NCI-H2227 treated with DMSO at 0.1 percent for 48 hours (cell line): ENCODE data around the gene ERICH2.

Experiments used
- DNase-seq: peaks from one replicate; lab custom pipeline; 2025; lab: John Stamatoyannopoulos, UW

Gene ERICH2

DNA sequence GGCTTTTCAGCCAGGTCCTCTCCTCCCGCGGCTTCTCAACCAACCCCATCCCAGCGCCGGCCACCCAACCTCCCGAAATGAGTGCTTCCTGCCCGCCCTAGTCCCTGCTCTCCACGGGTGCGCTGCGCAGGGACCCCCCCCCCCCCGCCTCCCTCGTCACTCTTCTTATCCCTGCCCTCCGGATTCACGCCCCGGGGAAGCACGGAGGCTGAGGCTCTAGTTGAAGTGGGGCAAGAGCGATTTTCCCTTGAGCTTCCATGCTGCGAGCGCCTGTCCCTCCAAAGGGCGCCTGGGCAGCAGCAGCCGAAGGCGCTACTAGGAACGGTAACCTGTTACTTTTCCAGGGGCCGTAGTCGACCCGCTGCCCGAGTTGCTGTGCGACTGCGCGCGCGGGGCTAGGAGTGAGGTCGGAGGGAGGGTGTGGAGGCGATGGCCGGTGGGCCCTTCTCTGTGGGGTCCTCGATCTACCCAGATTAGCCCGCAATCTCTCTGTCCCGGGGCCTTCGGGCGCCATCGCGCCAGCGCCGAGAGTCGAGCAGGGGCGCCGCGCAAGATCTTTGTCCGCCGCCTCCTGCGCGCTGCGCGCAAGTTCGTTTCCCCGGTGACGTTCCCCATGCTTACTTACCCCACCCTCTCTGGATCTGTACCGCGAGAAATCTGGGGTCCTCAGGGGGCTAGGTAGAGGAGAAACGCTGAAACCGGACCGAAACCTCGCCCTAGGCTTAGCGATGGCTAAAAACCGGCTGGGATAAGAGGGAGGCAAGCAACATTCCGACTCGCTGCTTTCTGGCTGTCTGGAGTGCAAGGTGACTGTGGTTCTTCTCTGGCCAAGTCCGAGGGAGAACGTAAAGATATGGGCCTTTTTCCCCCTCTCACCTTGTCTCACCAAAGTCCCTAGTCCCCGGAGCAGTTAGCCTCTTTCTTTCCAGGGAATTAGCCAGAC, 47.2 kb downstream of the ERICH2 start:
- DNase-seq: peak; percentile 64

- DNase-seq: no peak
Observed at GRCh38 chr2:170818036-170818751, 48.0 kb downstream of the ERICH2 start.

- no peak for DNase-seq
Observed at GRCh38 chr2:170818752-170819470, 48.7 kb downstream of the ERICH2 start.

DNA sequence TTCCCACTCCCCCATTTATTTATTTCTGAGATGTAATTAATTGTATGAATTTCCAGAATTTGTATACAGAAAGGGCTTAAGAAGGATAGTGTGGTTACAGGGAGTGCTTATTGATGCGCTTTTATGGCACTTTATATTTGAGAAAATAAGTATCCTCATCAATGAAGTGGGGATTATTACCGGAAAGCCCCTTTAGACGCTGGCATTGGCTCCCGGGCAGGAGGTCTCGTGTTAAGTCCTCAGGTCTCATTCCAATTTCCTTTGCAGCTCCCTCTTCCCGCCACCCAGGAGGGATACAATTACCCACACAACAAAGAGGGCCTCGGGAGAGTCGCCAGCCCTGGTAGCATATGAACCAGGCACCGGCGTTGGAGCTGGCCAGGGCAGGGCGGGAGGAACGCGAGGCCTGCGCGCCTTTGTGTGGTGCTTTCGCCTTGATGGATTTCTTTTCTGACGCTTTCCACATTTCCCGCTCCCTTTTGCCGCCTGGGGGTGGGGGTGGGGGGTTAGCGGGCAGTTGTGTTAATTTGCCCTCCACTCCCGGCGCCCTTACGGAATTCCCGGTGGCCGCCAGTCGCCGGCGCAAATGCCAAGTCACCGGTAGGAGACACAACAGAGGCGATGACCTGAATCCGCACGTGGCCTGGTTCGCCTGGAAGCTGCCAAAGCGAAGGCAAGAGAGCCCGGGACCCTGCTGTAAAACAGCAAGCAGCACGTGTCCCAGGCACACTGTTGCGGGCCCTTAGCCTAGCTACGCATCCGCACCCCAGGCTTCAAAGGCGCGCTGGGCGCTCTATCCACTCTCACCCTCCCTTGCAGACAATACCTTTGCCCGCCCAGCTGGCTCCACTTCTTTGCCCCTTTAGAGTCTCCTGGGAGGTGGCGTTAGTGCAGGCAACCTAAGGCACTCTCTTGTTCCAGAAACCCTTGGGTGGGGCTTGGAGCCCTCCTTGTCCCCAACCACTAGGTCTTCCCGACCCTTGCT, 49.8 kb downstream of the ERICH2 start:
- DNase-seq: no peak

GRCh38 chr2:170820757-170821530, 50.8 kb downstream of the ERICH2 start:
- DNase-seq: no peak

DNA sequence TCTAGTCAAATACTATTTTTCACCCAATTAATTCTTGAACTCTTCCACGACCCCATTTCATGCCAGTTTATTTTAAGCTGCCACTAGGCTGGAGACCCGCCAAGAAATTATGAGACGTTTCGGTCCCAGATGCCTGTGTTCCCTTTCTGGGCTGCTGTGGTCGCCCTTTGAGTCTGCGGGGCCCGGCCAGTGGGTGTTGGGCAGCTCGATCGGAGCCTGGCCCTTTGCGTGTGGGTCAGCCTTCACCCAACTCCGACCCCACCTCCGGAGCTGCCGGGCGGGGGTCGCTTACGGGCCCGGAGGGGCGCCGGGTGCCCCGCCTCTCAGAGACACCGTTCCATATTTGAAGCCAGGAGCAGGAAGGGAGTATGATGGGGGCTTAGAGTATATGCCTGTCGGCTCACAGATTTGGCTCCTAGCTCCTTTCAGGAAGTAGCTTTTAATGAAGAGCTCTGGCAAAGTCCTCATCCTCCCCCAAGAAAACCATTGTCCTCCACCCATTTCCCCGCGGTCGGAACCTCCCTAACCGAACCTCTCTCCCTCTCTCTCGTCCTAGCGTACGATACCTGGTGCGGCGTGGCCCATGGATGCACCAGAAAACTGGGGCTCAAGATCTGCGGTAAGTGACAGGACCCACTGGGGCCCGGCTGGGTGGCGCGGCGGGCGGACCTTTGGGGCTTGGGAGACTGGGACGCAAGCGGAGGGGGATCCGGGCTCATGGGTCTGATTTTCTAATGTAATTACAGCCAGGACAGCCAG, 51.5 kb downstream of the ERICH2 start:
- DNase-seq: no peak

GRCh38 chr2:170822290-170823087, 52.3 kb downstream of the ERICH2 start:
- DNase-seq: no peak

GRCh38 chr2:170823088-170823897, 53.1 kb downstream of the ERICH2 start:
- DNase-seq: no peak

DNA sequence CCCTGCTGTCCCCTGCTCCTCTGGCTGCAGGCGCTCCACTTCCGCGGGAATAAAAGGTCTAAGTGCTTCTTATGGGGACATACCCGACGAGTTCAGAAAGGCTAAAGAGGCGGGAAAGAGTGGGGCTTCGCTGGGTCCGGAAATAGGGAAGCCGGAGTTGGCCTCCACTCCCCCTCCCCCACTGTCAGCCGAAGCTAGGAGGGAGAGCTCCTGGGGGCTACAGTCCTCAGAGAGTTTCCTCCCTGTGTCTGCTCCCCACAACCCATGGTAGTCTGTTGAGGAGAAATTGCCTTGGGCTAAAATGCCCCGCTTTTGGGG, 53.7 kb downstream of the ERICH2 start:
- DNase-seq: no peak

DNA sequence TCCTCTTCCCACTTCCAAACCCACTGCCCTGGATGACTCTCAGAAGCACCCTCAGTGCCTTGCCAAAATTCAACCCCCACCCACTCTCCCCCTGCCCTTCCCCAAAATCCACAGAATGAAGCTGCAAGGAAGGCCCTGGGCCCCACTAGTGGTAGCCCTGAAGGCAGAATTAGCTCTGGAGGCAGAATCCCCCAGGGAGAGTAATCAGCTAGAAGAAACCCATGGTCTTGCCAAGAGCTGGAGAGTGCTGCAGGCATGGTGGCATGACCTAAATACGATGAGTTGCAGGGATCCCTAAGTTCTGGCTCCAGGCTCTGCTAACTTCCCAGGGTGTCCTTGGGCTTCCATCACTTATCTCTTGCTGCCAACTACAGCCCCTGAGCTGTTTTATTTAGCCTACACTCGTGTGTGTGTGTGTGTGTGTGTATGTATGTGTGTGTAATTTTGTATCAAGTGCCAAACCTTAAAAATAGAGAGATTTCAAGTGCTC, 54.4 kb downstream of the ERICH2 start:
- DNase-seq: no peak

- DNase-seq: no peak
Observed at GRCh38 chr2:170827841-170828532, 57.8 kb downstream of the ERICH2 start.

DNA sequence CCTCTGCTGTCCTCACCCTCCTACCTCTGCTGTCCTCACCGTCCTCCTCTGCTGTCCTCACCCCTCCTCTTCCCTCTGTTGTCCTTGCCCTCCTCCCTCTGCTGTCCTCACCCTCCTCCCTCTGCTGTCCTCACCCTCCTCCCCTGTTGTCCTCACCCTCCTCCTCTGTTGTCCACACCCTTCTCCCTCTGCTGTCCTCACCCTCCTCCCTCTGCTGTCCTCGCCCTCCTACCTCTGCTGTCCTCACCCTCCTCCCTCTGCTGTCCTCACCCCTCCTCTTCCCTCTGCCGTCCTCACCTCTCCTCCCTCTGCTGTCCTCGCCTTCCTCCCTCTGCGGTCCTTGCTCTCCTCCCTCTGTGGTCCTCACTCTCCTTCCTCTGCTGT, 58.3 kb downstream of the ERICH2 start:
- no peak for DNase-seq

GRCh38 chr2:170829036-170829435, 58.9 kb downstream of the ERICH2 start:
- DNase-seq: no peak

DNA sequence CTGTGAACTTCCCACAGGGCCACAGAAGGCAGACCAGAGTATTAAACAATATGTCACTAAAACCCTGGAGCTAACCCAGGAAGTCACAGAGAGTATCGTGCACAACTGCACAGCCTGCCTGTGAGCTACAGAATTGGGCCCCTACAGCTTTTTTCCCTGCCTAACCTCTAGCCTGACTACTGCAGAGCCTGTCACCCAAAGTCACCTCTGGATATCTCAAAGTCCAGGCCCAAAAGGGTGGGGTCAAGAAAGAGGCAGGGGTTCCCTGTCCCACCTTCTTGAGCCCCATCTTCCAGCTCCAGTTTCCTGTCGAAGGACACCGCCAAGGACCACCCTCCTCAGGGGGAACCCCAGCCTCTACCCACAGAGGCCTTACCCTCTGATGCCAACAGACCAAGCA, 60.0 kb downstream of the ERICH2 start:
- no peak for DNase-seq

DNA sequence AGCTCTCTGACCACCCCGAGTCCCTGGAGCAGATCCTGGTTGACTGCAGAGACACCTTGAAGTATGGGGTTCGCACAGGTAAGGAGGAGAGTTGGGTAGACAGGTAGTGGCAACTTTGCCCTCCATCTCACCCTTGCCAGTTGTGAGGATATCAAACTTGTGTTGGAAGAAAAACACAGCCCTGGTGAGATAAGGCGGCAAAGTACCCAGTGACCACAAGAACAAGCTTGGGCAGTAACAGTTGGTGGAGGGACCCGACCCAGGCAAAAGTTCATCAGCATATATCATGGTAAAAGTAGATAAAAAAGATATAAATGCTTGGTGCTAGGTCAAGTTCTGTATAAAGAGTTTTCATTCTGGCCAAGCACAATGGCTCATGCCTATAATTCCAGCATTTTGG, 60.9 kb downstream of the ERICH2 start:
- DNase-seq: no peak

- no peak for DNase-seq
Observed at GRCh38 chr2:170836027-170836426, 65.8 kb downstream of the ERICH2 start.

GRCh38 chr2:170840717-170841210, 70.6 kb downstream of the ERICH2 start:
- DNase-seq: no peak
